WTC11 (cell line): ENCODE measurements around the gene RASGRF2.

Experiments
- CTCF ChIP-seq: fragments of 200-600 bp; IDR thresholded peaks from 2 replicates; pipeline ENCODE4 v1.8.0; 2022; ENCODE audit warnings: antibody characterized with exemption
- MXD4 ChIP-seq: fragments of 250-450 bp; sonication (Bioruptor Pico); IDR thresholded peaks from 2 replicates; pipeline ENCODE4 v1.8.0; 2021; ENCODE audit warnings: mild to moderate bottlenecking, moderate library complexity, borderline replicate concordance

- TF ChIP-seq MXD4 (CRISPR knock-in tag) (no peak), CTCF (no peak)
Measured at GRCh38 chr5:81205058-81205457, 244.9 kb downstream of the RASGRF2 start.
